GM19043 (cell line): ENCODE results near the gene HDAC9.

Source experiments
- ATAC-seq: cut with Tn5 transposase; IDR thresholded peaks from one replicate; pipeline ENCODE4 v1.9.1; 2021; ENCODE audit warnings: low read depth; ENCODE audit not compliant: unreplicated experiment

Gene HDAC9

DNA sequence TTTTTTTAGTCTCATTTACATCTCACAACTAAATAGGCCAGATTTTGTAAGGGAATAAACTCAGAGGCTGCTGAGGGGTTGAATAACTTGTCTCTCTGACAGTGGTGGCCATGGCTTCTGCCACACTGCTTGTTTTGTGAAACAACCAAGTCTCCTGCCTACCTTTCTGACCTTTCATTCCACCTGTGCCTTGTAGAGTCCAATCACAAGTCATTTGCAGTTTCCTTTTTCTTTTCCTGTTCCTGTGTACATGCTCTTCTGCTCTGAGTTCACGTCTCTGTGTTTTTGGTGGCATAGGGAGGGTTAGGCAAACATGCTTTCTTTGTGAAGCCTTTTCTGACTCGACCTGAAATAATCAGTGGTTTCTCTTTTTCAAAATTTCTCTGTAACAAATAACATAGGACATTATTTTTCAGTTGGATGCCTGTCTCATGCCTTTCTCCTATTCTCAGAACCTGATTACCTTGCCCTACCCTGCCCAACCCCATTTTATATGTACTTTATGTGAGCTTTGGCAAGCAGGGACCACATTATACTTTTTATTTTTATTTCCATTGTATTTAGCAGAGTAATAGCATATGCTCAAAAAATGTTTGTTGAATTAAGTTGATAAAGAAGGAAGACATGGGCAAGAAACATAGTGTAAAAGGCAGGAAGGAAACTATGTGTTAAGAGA lies 81.7 kb downstream of the HDAC9 start:
- peak; percentile 39 for ATAC-seq

DNA sequence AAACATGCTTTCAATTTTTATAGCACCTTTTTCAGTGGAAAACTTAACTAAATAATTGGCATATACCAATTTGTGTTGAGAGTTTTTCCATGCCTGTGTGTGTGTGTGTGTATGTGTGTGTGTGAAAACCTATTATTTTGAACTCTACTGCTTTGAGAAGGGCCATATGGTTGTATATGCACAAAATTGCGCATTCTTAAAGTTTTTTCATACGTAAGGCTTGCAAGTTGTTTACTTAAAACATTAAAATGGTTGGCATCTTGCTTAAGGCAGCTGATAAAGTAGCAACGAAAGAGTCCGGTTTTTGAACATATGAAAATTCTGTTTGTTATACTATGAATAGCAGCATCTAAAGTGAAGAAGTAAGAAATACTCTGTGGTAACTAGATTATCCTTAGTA lies 84.1 kb downstream of the HDAC9 start:
- ATAC-seq: no peak

DNA sequence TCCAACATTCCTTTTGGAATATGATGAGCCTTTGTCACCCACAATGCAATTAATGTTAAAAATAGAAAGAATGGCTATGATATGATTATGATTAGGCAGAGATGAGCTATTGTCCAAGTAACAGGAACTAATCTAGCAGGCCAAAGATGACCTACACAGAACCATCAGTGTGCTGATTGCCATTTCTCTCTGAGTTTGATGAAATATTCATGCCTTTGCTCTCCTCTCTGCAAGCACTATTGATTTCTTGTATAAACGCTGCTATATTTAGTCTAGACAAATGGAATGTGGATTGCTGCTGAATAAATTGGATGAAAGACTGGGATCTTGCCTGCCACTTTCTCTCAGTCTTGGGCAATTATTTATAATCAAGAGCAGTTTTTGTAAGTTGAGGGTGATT lies 85.4 kb downstream of the HDAC9 start:
- ATAC-seq: no peak

DNA sequence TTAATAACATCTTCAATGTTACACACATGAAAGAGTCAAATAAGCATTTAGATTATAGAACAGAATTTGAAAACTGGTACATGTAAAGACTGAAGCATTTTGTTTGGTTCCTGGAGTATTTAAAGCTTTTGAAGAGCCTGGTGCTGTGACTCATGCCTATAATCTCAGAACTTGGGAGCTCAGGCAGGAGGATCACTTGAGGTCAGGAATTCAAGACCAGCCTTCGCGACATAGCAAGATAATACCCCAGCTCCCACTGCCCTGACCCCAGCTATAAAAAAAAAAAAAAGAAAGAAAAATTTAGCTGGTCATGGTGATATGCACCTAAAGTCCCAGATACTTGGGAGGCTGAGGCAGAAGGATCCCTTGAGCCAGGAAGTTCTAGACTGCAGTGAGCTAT lies 87.8 kb downstream of the HDAC9 start:
- no peak for ATAC-seq

DNA sequence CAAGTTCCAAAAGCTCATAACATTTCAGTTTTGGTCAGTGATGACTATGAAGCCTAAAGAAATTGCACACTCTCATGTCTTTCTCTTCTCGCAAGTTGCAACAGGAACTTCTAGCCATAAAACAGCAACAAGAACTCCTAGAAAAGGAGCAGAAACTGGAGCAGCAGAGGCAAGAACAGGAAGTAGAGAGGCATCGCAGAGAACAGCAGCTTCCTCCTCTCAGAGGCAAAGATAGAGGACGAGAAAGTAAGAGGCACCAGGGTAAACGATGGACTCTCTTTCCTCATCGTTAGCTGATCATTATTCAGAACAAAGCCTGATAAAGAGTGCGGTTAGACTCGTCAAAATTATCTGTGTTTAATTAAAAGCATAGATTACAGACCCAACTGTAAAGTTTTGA lies 94.7 kb downstream of the HDAC9 start:
- ATAC-seq: no peak

DNA sequence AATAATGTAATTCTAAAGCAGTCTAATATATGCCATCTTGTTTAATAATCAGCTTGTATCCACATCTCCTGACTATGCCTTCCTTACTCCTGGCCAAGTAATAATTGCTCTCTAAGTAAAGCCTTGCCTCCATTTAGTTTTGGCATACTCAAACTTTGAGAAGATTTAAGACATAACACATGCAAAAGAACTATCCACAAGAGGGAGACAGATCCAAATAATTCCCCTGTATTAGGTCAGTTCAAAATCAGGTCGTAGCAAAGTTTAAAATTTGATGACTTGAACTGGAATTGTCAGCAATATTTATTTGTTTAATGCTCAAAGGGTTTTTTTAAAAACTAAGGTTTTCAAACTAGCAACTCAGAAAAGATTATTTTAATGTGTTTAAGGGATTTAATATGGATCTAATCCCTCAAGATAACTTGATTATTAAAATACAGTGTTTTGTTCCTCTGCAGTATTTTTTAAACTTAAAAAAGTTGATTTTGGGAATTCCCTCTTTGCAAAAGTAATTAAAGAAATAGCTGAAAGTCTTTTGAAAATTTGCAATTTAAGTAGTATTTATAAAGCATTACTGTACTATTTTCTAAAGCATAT lies 95.3 kb downstream of the HDAC9 start:
- ATAC-seq: no peak

DNA sequence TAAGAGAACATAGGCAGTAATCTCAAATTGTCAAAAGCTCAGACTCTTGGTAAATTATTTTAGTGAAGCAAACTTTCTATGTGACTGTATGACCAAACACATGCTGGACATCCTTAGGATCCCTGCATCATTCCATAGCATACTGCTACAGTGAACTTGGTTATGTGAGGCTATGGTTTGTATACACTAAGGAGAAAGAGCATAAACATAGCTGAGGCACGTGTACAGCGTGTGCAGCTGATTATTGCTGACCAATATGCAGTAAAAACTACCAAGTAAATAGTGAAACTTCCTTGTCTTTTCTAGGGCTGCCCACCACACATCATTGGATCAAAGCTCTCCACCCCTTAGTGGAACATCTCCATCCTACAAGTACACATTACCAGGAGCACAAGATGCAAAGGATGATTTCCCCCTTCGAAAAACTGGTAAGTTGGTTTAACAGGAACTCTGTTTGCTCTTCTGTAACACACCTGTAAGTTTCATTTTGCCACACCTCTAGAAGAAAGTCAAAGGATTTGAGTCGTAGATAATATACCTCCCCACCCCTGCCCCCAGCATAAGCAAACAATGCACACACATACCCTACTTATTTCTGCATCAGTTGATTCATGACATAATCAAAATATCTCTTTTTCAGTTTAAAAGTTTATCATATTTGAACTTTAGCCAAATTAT lies 98.2 kb downstream of the HDAC9 start:
- ATAC-seq: no peak

DNA sequence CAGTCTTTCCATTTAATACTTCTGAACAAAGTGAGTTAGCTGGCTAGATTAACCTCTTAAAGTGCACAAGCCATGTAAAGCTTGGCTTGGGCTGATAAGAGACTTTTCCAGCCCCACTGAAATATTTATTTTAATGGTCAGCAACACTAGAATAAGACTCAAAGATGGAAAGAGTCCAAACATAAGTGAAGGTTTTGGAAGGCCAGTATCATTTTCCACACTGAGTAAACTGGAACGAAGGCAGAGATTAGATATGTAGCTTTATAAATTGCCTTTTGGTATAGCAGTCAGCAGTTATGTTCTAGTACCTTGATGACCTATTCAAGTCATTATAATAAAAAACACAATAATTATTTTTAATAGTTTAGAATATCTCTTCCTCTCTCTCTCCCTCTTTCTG lies 102.2 kb downstream of the HDAC9 start:
- ATAC-seq: no peak

DNA sequence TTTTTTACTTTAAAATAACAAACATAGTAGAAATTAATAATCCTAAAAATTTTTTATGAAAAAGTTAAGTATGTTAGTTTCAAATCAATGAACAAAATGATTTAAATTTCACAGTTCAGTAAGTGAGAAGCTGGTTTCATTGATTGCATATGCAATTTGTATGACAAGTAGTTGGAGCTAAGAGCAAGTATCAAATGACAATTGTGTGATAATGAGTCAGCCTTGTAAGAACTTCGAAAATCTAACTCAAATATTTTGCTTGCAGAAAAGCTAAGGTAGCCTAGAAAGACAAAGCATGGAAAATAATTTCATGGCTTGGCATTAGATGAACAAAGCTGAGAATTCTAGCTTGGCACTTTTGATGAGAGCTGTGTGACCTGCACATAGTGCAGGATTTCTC lies 111.5 kb downstream of the HDAC9 start:
- ATAC-seq: no peak

DNA sequence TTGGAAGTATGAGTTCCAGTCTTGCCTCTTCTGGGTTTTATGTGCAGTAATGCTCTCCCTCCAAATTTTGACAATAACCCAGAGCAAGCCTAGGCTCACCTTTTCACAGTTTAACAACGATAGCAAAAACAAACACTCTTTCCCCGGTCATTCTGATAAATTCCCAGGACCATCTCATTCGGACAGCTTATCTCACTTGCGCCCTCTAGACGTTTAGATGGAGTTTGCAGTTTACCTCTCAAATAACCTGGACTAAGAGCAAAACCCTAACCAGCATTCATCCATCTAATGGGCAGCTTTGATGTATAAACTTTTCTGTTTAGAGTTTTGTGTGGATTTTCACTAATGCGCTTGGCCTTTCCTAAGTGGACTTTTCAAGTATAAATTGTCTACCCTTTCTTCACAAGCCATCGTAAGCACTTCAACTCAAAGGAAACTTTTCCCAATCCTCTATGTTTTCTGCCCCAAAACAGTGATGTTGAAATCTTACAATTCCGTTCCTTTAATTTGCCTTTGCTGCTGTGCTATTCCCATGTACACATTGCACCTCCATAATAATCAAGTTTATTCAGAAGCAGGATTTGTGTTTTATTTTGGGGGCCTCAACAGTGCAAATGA lies 114.9 kb downstream of the HDAC9 start:
- no peak for ATAC-seq

DNA sequence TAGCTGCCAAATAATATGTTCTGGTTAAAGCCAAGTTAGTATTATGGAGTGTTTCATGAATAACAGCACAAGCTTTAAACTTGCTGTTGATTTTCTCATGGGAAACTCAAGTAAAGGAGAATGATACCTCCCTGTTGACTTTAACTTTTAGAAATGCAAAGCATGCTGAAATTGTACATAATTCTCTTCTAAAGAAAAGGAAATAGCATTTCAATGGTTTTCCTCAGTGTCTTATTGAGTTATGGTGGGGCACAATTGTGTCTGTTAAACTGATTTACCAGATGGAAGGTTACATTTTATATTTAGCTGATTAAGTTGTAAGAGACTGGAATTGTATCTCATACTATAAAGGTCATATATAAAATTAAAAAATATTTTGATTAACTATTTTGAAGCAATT lies 119.3 kb downstream of the HDAC9 start:
- ATAC-seq: no peak

DNA sequence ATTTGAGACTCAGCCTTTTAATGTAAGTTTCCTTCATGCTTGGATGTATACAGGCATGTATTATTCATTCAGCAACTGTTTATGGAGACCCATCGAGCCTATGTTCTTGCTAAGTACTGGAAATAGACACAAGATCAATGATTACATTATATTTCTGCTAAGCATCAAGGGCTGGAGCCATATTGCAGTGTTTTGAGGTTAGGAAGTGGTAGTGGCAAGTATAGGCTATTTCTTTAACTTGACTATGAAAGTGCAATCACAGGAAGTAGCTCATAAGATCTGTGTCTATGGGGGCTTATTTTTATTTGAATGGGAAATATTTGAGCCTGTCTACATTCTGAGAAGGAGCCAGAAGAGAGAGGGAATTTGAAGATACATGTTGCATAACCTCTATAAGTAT lies 123.8 kb downstream of the HDAC9 start:
- ATAC-seq: no peak

DNA sequence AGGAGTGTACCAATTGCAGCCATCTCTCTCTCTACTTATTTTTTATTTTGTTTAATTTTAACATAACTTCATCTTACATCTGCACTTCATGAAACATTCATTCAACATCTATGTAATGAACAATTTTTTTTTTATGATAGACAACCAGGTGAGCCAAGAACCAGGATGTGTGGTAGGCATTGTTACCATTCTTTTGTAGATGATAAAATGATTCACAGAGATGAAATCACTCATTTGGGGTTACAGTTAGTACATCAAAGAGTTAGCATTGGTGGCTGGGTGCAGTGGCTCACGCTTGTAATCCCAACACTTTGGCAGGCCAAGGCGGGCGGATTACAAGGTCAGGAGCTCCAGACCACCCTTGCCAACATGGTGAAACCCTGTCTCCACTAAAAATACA lies 127.8 kb downstream of the HDAC9 start:
- no peak for ATAC-seq

DNA sequence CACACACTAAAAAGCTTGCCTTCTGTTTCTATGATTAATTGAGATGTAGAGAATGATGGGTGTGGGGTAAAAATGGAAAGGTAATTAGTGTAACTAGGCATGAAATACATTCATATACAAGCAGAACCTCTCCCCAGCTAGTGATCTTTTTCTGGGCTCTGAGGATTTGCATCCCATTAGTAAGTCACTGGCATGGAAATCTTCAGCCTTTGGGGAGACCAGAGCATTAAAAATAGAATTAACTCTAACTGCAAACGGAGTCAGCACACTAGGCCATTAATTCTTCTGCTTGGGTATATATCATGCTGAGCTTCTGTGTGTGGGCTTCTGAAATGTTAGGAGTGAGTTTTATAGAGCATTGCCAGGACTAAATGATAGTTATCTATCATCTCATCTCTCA lies 128.9 kb downstream of the HDAC9 start:
- ATAC-seq: no peak

DNA sequence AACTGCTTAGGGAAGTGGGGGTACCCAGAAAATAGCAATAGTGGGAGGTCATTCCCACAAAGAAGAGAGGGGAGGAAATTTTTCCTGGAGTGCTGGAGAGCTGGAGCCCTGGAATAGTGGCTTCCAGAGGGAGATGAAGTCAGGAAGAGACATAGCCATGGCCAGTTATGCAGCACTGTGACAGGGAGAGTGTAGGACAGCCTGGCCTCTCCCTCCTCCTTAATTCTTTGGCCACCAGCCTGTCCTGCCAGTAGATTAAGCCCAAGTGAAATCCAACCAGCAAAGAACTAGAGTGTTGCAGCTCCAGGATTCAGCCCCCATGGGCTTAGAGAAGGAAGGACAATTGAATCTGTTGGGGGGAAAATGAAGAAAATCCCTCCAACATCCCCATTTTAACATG lies 130.5 kb downstream of the HDAC9 start:
- ATAC-seq: no peak

DNA sequence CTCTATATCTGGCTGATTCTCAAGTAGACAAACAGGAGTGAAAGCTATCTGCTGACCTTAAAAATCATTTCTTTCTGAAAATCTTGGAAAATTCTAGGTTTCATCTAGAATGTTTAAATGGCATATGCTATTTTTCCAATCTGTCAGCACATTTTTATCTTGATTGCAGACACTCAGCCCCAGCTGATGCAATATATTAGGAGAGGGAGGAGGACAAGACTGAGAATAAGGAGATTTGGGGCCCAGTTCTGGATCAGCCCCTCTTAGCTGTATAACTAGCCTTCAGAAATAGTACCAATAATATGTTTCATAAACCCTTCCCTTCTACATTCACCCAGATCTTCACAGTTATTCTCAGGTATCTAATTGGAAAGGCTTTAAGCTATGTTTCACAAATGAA lies 131.2 kb downstream of the HDAC9 start:
- ATAC-seq: no peak

DNA sequence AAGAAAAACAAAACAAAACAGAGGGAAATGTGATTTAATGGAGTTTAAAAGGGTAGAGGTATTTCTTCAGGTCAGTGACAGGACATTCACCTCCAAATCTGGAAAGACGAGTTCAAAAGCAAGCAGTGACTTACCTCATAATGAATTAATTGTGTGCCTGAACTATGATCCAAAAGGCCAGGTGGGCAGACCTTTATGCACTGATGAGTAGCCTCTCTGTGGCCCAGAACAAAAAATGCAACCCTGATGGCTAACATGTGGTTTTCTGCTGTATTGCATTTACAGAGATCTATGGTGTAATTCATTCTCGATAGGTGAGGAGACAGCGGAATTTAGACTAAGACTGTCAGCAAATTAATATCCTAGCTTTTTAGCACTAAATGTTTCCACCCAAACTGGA lies 142.0 kb downstream of the HDAC9 start:
- ATAC-seq: no peak

DNA sequence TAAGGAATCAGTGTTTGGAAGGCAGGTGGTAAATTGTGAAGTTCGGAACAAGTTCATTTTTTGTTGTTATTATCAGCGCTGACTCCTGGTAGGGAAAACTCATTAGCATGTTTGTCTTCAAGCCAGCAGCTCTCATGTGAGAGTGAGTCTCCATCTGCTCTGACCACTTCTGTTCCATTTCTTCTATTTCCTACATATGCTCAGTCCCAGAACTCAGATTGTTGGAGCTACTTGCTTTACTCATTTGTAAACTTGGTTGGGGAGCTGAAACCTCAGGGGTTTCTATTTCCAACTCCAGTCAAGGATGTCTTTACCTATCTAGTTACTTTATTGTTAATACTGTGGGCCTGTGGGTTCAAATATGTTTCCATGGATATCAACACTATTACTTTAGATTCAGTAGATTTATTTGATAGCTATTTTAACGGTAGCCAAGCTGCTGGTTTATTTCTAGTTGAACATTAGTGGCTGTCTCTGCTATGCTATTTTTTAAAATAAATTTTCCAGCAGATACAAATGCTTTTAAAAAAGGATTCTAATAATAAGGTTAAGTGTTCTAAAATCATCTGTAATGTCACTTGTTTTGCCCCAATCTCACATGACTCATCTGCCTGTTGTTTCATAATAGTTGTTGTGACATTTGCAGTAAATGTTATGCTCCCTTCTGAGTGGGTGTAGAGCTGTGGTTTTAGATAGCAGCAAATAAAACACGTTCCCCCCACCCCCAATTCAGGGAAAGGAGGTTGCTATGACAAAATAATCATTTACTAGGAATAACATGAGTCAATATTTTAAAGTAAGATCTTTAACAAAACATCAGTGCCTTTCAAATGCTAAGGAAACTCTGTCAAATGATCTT lies 143.3 kb downstream of the HDAC9 start:
- ATAC-seq: no peak

DNA sequence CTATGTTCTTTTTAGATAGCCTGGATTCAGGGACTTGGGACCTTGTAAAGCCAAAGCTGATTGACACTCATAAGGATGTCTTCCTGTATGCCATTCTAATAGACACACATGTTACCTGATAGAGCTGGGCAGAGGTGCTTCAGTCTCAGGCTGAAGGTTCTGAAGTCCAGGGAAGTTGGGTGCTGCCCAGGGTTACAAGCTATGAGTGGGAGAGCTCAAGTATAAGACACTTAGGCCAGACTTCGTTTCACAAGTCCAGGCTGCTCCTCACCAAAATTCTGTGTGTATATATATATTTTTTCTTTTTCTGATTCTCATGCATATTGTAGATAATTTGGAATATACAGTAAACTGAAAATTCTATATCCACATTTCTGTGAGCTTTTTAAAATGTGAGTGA lies 144.2 kb downstream of the HDAC9 start:
- ATAC-seq: no peak

DNA sequence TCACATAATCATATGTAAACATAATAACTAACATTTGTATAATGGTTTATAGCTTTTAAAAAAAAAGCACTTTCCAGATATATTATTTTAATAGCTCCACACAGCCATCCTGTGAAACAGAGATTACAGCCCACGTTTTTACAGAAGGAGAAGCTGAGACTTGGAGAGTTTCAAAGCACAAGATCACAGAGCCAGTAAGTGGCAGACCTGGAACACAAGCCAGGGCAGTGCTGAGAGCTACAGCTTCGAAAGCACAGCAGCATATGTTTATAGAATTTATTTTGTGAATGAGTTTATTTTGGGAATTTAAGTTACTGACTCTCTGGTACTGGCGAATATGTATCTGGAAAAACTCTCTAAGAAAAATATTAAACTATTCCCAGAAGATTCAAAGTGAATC lies 149.4 kb downstream of the HDAC9 start:
- ATAC-seq: no peak

DNA sequence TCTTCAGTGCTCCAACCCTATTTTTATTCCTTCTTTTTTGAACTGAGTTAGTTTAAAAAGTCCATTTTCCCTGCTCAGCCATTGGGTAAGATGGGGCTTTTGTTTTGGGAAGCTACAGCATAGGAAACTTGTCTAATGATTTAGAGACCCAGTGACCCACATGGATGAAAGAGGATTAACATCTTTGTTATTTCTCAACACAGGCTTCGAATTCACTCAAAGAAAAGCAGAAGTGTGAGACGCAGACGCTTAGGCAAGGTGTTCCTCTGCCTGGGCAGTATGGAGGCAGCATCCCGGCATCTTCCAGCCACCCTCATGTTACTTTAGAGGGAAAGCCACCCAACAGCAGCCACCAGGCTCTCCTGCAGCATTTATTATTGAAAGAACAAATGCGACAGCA lies 152.0 kb downstream of the HDAC9 start:
- no peak for ATAC-seq
